Body of pancreas (tissue), 4 donors: ENCODE data around the gene LTBP1. TPM values are rescaled to one million over a fixed set of nuclear protein-coding genes. Genes with fewer than 3 reads are reported as not detected.
A peak's percentile ranks its signal among the peaks of the same experiment; 100 is the strongest.

Experiments
- ATAC-seq: fragments of 150-250 bp; one replicate; pipeline ENCODE4 v1.9.1; 2016
- DNase-seq, 4 donors: peaks; one replicate each; pipeline ENCODE4 v3.0.0-alpha.2; 2019
- H3K27ac ChIP-seq, 4 donors: fragments of 200-600 bp; sonication (generic); 1 replicate in 3 of 4; 2 replicates in 1 of 4; pipeline versions ENCODE4 v1.5.1 to v1.6.1; 2016 to 2019; ENCODE audit warnings: mild to moderate bottlenecking in 1 of 4, mixed read lengths in 1 of 4, moderate library complexity in 1 of 4
- H3K27me3 ChIP-seq, 2 donors: fragments of 200-600 bp; sonication (generic); one replicate each; pipeline ENCODE4 v1.6.0; 2016; ENCODE audit warnings: mild to moderate bottlenecking in 1 of 2
- H3K36me3 ChIP-seq, 2 donors: fragments of 200-600 bp; sonication (generic); replicated peaks in 1 of 2; 2 replicates each; pipeline ENCODE4 v1.5.1; 2016; ENCODE audit warnings: low read depth in 2 of 2; ENCODE audit not compliant: insufficient read depth in 1 of 2
- H3K4me1 ChIP-seq: fragments of 200-600 bp; sonication (generic); one replicate; pipeline ENCODE4 v1.6.0; 2016
- H3K4me3 ChIP-seq, 2 donors: fragments of 200-600 bp; sonication (generic); 1 replicate in 1 of 2; 2 replicates in 1 of 2; pipeline ENCODE4 v1.5.1; 2016 to 2019
- H3K9me3 ChIP-seq, 3 donors: fragments of 200-600 bp; sonication (generic); 1 replicate in 2 of 3; 2 replicates in 1 of 3; pipeline ENCODE4 v1.5.1; 2016
- POLR2A ChIP-seq, 3 donors: fragments of 450-650 bp; IDR thresholded peaks; one replicate each; pipeline ENCODE4 v1.6.1; 2016; ENCODE audit warnings: antibody characterized with exemption in 3 of 3, mild to moderate bottlenecking in 2 of 3
- WGBS, 2 donors: methylation state at CpG; one replicate each; pipeline ENCODE4 v1.1.5; 2017; 5-methylcytosine and 5-hydroxymethylcytosine counted together
- intact Hi-C: fragments of 100-400 bp; cut with DNase I; formaldehyde crosslinking; loops from one replicate; pipeline ENCODE4 v1.15.1; 2023
- total RNA-seq, 2 donors: library from RNA; depleted of rRNA; stranded (reverse); fragments of >200 nt; gene quantifications; one replicate each; pipeline ENCODE4 v1.1.0, GENCODE V29; 2016
- TF ChIP-seq, protein P1 (sequence below), 7 experiments: fragments of 450-650 bp in 4 of 7; fragments of 200-600 bp in 3 of 7; sonication (generic) in 3 of 7; IDR thresholded peaks; one replicate each; pipeline ENCODE4 v1.5.1; 2016 to 2019; ENCODE audit warnings: antibody characterized with exemption in 7 of 7

Gene LTBP1
- total RNA-seq, 2 donors from 2014 or later = 8.8 to 10.2 TPM

DNA sequence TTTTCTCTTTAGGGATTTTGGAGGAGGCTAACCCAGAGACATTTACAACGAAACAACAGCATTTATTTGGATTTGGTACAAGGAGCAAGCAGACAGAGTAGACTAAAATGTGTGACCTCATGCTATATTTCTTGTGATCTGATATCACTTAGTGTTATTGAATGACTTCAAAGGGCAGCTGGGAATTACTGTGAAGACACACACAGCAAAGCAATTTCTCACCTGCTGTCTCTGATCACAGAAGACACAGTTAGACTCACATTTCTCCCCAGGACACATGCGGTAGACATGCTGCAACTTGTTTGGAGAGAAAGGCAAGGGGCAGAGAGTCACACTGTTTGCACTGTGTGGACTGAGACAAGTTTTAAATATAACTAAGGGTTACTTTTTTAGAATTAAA, 67.5 kb downstream of the LTBP1 start:
- ATAC-seq = no peak
- intact Hi-C loops = no loop called here

DNA sequence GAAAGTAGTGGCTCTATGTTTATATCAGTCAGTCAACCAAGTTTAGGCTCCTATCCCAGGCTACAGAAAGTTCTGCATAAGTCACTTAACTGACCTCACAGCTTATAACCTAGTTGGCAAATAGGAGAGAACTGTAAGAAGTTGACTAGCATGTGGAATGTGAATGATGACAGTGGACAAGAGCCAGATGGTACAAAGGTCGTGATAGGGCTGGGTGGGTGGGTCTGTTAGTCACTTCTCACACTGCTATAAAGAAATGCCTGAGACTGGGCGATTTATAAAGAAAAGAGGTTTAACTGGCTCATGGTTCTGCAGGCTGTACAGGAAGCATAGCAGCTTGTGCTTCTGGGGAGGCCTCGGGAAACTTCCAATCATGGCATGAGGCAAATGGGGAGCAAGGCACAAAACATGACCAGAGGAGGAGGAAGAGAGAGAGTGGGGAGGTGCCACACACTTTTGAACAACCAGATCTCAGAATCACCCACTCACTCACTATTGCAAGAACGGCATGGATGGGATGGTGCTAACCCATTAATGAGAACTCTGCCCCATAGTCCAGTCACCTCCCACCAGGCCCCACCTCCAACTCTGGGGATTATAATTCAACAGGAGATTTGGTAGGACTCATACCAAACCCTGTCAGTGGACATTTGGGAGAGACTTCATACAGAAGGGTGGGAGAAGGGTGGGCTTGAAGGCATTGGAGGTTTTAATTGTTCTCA, 68.8 kb downstream of the LTBP1 start:
- TF ChIP-seq POLR2A (IDR thresholded peaks at IDR 0.05) = no peak
- TF ChIP-seq, protein P1, sequence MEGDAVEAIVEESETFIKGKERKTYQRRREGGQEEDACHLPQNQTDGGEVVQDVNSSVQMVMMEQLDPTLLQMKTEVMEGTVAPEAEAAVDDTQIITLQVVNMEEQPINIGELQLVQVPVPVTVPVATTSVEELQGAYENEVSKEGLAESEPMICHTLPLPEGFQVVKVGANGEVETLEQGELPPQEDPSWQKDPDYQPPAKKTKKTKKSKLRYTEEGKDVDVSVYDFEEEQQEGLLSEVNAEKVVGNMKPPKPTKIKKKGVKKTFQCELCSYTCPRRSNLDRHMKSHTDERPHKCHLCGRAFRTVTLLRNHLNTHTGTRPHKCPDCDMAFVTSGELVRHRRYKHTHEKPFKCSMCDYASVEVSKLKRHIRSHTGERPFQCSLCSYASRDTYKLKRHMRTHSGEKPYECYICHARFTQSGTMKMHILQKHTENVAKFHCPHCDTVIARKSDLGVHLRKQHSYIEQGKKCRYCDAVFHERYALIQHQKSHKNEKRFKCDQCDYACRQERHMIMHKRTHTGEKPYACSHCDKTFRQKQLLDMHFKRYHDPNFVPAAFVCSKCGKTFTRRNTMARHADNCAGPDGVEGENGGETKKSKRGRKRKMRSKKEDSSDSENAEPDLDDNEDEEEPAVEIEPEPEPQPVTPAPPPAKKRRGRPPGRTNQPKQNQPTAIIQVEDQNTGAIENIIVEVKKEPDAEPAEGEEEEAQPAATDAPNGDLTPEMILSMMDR (IDR thresholded peaks at IDR 0.05) = no peak
- Histone ChIP-seq H3K4me1 (peaks cover 20% of the 10 kb centered on the region), H3K4me3 (no peak overlapping the region), H3K9me3 (no peaks in the 10 kb centered on the region), H3K27me3 (no peaks in the 10 kb centered on the region), H3K27ac (peak overlapping the region in 2 of 4 donors; percentile 23 to 54), H3K36me3 (no peaks in the 10 kb centered on the region)
- 39 to 50% methylated on average over 4 of the region's 4 CpGs for WGBS, 2 donors
- ATAC-seq = peak; percentile 97
- peak; percentile 45 to 59 (median 52) for DNase-seq
- intact Hi-C loops = no loop called here

More for the DNA sequence above, 67.5 kb downstream of the LTBP1 start:
- Histone ChIP-seq H3K27ac (no peak overlapping the region), H3K36me3 (no peaks in the 10 kb centered on the region), H3K27me3 (no peaks in the 10 kb centered on the region), H3K4me1 (peaks cover 20% of the 10 kb centered on the region), H3K4me3 (no peak overlapping the region), H3K9me3 (no peaks in the 10 kb centered on the region)
- 80 to 86% methylated on average over 2 of the region's 2 CpGs for WGBS, 2 donors
- no peak for DNase-seq
- TF ChIP-seq POLR2A (IDR thresholded peaks at IDR 0.05) = no peak
- TF ChIP-seq, protein P1 (IDR thresholded peaks at IDR 0.05) = no peak

GRCh38 chr2:33018271-33018670, 71.5 kb downstream of the LTBP1 start:
- H3K9me3 ChIP-seq = no peaks in the 10 kb centered on the region
- DNase-seq (no peak), ATAC-seq (no peak)
- H3K4me3 ChIP-seq = no peak overlapping the region
- intact Hi-C loops = no loop called here
- H3K27me3 ChIP-seq = no peaks in the 10 kb centered on the region
- TF ChIP-seq POLR2A (IDR thresholded peaks at IDR 0.05) = no peak
- TF ChIP-seq, protein P1 (IDR thresholded peaks at IDR 0.05) = no peak
- peaks cover 20% of the 10 kb centered on the region for H3K4me1 ChIP-seq
- 91 to 94% methylated on average over 2 of the region's 2 CpGs for WGBS, 2 donors
- H3K36me3 ChIP-seq = no peaks in the 10 kb centered on the region
- H3K27ac ChIP-seq = no peak overlapping the region

GRCh38 chr2:33019796-33020195, 73.0 kb downstream of the LTBP1 start:
- intact Hi-C loops = no loop called here
- Histone ChIP-seq H3K27ac (no peak overlapping the region), H3K4me3 (no peak overlapping the region), H3K36me3 (no peaks in the 10 kb centered on the region), H3K9me3 (no peaks in the 10 kb centered on the region), H3K27me3 (no peaks in the 10 kb centered on the region), H3K4me1 (peaks cover 18% of the 10 kb centered on the region)
- DNase-seq (no peak), ATAC-seq (no peak)
- TF ChIP-seq POLR2A (IDR thresholded peaks at IDR 0.05) = no peak
- TF ChIP-seq, protein P1 (IDR thresholded peaks at IDR 0.05) = no peak
- 93 to 97% methylated on average over 6 to 7 of the region's 7 CpGs for WGBS, 2 donors

GRCh38 chr2:33020883-33021282, 74.1 kb downstream of the LTBP1 start:
- H3K36me3 ChIP-seq = no peaks in the 10 kb centered on the region
- DNase-seq (no peak), ATAC-seq (no peak)
- no peak overlapping the region for H3K27ac ChIP-seq
- H3K4me3 ChIP-seq = no peak overlapping the region
- H3K27me3 ChIP-seq = no peaks in the 10 kb centered on the region
- H3K4me1 ChIP-seq = peaks cover 9% of the 10 kb centered on the region
- H3K9me3 ChIP-seq = no peaks in the 10 kb centered on the region
- TF ChIP-seq, protein P1 (IDR thresholded peaks at IDR 0.05) = no peak
- no peak for TF ChIP-seq POLR2A (IDR thresholded peaks at IDR 0.05)
- WGBS, 2 donors = 86% methylated on average over 6 of the region's 6 CpGs
- intact Hi-C loops = no loop called here
